MM.1S (cell line): ENCODE results near the gene NME1.

Experiments
- DNase-seq: peaks from one replicate; pipeline ENCODE4 v3.0.0-alpha.2; 2015
- H2AFZ ChIP-seq: fragments of 300-600 bp; sonication (generic); 2 replicates; pipeline ENCODE4 v1.6.0; 2016; ENCODE audit warnings: antibody characterized with exemption, low read length
- H3F3A ChIP-seq: fragments of 300-600 bp; sonication (generic); 2 replicates; pipeline ENCODE4 v1.6.1; 2016; ENCODE audit warnings: mild to moderate bottlenecking, antibody characterized with exemption, low read length, moderate library complexity, mixed read lengths; ENCODE audit not compliant: insufficient read depth
- H3K27ac ChIP-seq: fragments of 300-600 bp; sonication (generic); 2 replicates; pipeline ENCODE4 v1.5.1; 2016; ENCODE audit warnings: mild to moderate bottlenecking, low read length
- H3K27me3 ChIP-seq: fragments of 300-600 bp; sonication (generic); replicated peaks from 2 replicates; pipeline ENCODE4 v1.6.0; 2016; ENCODE audit warnings: low read length; ENCODE audit not compliant: insufficient read depth
- H3K36me3 ChIP-seq: fragments of 300-600 bp; sonication (generic); replicated peaks from 2 replicates; pipeline ENCODE4 v1.6.1; 2016; ENCODE audit warnings: mild to moderate bottlenecking, low read length, mixed read lengths; ENCODE audit not compliant: insufficient read depth
- H3K4me1 ChIP-seq: fragments of 300-600 bp; sonication (generic); 2 replicates; pipeline ENCODE4 v1.6.1; 2016; ENCODE audit warnings: low read length, mixed read lengths
- H3K4me2 ChIP-seq: fragments of 300-600 bp; sonication (generic); 2 replicates; pipeline ENCODE4 v1.6.0; 2016; ENCODE audit warnings: low read depth, low read length
- H3K4me3 ChIP-seq: fragments of 300-600 bp; sonication (generic); 2 replicates; pipeline ENCODE4 v1.5.1; 2016; ENCODE audit warnings: low read length, mixed read lengths
- H3K79me2 ChIP-seq: fragments of 300-600 bp; sonication (generic); 2 replicates; pipeline ENCODE4 v1.6.1; 2016; ENCODE audit warnings: mixed run types, low read length, mixed read lengths
- H3K9ac ChIP-seq: fragments of 300-600 bp; sonication (generic); 2 replicates; pipeline ENCODE4 v1.6.1; 2016; ENCODE audit warnings: low read length, mixed read lengths
- H3K9me2 ChIP-seq: fragments of 300-600 bp; sonication (generic); replicated peaks from 2 replicates; pipeline ENCODE4 v1.6.1; 2016; ENCODE audit warnings: mild to moderate bottlenecking, low read length, mixed read lengths; ENCODE audit not compliant: insufficient read depth
- H3K9me3 ChIP-seq: fragments of 300-600 bp; sonication (generic); replicated peaks from 2 replicates; pipeline ENCODE4 v1.6.1; 2016; ENCODE audit warnings: mild to moderate bottlenecking, low read length, mixed read lengths; ENCODE audit not compliant: insufficient read depth
- H4K20me1 ChIP-seq: fragments of 300-600 bp; sonication (generic); 2 replicates; pipeline ENCODE4 v1.6.1; 2016; ENCODE audit warnings: mild to moderate bottlenecking, low read length, moderate library complexity, mixed read lengths; ENCODE audit not compliant: insufficient read depth
- EZH2 ChIP-seq: fragments of 300-600 bp; sonication (generic); optimal IDR thresholded peaks from 2 replicates; pipeline ENCODE3; 2017; ENCODE audit warnings: low read depth, mild to moderate bottlenecking, antibody characterized with exemption, low read length, mixed read lengths
- EZH2phosphoT487 ChIP-seq: fragments of 300-600 bp; sonication (generic); IDR thresholded peaks from 2 replicates; pipeline ENCODE4 v1.6.1; 2018; ENCODE audit warnings: antibody characterized with exemption, low read length
- TF ChIP-seq, protein P1 (sequence below): fragments of 300-600 bp; sonication (generic); IDR thresholded peaks from 2 replicates; pipeline ENCODE4 v1.5.1; 2016; ENCODE audit warnings: antibody characterized with exemption, low read length, mixed read lengths

NME1 gene

DNA sequence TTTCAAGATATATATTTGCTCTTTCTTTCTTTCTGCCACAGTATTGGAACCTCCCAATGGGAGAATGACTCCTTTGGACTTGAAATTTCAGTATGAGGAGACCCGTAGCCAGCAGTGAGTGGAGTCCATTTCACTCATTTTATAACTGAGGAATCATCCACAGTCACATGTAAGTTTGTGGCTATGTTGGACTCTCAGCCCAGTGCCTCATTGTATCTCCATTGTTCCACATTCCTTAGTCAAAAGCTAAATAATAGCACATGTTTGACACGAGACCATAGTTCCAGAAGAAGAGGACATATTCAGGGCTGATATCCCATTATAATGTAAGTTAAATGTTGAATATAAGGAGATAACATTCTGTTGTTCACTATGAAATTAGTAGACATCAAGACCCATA, 20.0 kb upstream of the NME1 start:
- Histone ChIP-seq H3F3A (no peaks in the 10 kb centered on the region), H3K4me1 (peaks cover 7% of the 10 kb centered on the region; the same call in 1 of the 2 replicates), H3K4me3 (no peak overlapping the region), H3K27ac (no peak overlapping the region), H3K27me3 (no peaks in the 10 kb centered on the region), H3K9me2 (no peaks in the 10 kb centered on the region), H3K79me2 (no peaks in the 10 kb centered on the region), H3K9ac (no peak overlapping the region), H4K20me1 (no peaks in the 10 kb centered on the region), H3K9me3 (no peaks in the 10 kb centered on the region), H2AFZ (no peak overlapping the region), H3K4me2 (no peak overlapping the region), H3K36me3 (no peaks in the 10 kb centered on the region)
- no peak for DNase-seq
- no peak for TF ChIP-seq EZH2
- TF ChIP-seq EZH2phosphoT487 = no peak
- TF ChIP-seq, protein P1, sequence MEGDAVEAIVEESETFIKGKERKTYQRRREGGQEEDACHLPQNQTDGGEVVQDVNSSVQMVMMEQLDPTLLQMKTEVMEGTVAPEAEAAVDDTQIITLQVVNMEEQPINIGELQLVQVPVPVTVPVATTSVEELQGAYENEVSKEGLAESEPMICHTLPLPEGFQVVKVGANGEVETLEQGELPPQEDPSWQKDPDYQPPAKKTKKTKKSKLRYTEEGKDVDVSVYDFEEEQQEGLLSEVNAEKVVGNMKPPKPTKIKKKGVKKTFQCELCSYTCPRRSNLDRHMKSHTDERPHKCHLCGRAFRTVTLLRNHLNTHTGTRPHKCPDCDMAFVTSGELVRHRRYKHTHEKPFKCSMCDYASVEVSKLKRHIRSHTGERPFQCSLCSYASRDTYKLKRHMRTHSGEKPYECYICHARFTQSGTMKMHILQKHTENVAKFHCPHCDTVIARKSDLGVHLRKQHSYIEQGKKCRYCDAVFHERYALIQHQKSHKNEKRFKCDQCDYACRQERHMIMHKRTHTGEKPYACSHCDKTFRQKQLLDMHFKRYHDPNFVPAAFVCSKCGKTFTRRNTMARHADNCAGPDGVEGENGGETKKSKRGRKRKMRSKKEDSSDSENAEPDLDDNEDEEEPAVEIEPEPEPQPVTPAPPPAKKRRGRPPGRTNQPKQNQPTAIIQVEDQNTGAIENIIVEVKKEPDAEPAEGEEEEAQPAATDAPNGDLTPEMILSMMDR = no peak

DNA sequence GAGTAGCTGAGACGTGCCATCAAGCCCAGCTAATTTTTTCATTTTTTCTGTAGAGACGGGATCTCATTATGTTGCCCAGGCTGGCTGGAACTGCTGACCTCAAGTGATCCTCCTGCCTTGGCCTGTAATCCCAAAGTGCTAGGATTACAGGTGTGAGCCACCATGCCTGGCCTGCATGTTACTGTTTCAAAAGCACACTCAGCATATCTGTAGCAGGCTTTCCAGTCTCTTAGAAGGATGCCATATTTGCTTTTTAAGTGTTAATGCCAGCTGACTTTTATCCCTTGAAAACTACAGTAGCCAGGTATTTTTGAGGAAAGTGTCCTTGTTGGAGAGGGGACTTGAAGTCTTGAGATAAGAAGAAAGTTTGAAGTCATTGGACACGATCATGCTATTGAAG, 17.4 kb upstream of the NME1 start:
- no peaks in the 10 kb centered on the region for H3K36me3 ChIP-seq
- no peak overlapping the region for H3K4me2 ChIP-seq
- no peaks in the 10 kb centered on the region for H3F3A ChIP-seq
- no peaks in the 10 kb centered on the region for H3K9me3 ChIP-seq
- H3K27ac ChIP-seq = no peak overlapping the region
- no peaks in the 10 kb centered on the region for H4K20me1 ChIP-seq
- H3K9me2 ChIP-seq = no peaks in the 10 kb centered on the region
- no peak overlapping the region for H2AFZ ChIP-seq
- H3K4me1 ChIP-seq = peaks cover 7% of the 10 kb centered on the region; the same call in 1 of the 2 replicates
- H3K9ac ChIP-seq = no peak overlapping the region
- no peak for DNase-seq
- TF ChIP-seq, protein P1 = no peak
- TF ChIP-seq EZH2 = no peak
- no peak for TF ChIP-seq EZH2phosphoT487
- no peaks in the 10 kb centered on the region for H3K79me2 ChIP-seq
- H3K27me3 ChIP-seq = no peaks in the 10 kb centered on the region
- H3K4me3 ChIP-seq = no peak overlapping the region

DNA sequence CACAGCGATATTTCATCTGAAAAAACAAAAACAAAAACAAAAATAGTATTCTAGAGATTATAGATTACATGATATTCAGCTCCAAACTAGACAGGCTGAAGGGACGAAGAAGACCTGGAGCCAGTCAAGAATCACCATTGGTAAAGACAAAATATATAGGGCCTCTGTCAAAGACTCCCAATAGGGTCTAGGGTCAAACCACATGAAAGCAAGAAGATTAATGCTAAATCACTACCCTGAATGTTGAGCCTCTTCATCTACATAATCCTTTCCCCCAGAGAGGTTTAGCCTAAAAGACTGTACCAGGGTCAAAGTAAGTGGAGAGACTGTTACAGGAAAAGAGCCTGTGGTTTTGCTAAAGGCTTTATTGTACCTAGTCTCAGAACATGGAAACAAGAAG, 10.8 kb upstream of the NME1 start:
- Histone ChIP-seq H3K9me3 (no peaks in the 10 kb centered on the region), H3K9me2 (no peaks in the 10 kb centered on the region), H3K9ac (no peak overlapping the region), H4K20me1 (no peaks in the 10 kb centered on the region), H3K27me3 (no peaks in the 10 kb centered on the region), H3K4me1 (no peaks in the 10 kb centered on the region), H3K27ac (no peak overlapping the region), H3F3A (no peaks in the 10 kb centered on the region), H3K4me3 (no peak overlapping the region), H2AFZ (no peak overlapping the region), H3K79me2 (no peaks in the 10 kb centered on the region), H3K36me3 (no peaks in the 10 kb centered on the region), H3K4me2 (no peak overlapping the region)
- DNase-seq = no peak
- TF ChIP-seq EZH2 (no peak), EZH2phosphoT487 (no peak)
- TF ChIP-seq, protein P1 = no peak
